ENCODE measurements around the gene AXIN2. TPM values are rescaled to one million over a fixed set of nuclear protein-coding genes. Genes with fewer than 3 reads are reported as not detected.
"Not testable (repeated sequence)": the region's sequence is repeated elsewhere in the genome, so short reads cannot be mapped to it uniquely, and the experiment has no call there.

Gene AXIN2
- polyA plus RNA-seq, 4 donors = 22.0 to 26.9 (median 24.4) TPM

- no peak for DNase-seq (ENCODE audit: low read depth in 4 of 4, low spot score in 2 of 4)
Measured at GRCh38 chr17:65487990-65488389, 73.5 kb downstream of the AXIN2 start.

- no peak for DNase-seq (ENCODE audit: low read depth in 4 of 4, low spot score in 2 of 4)
Measured at GRCh38 chr17:65487161-65487560, 74.3 kb downstream of the AXIN2 start.

DNA sequence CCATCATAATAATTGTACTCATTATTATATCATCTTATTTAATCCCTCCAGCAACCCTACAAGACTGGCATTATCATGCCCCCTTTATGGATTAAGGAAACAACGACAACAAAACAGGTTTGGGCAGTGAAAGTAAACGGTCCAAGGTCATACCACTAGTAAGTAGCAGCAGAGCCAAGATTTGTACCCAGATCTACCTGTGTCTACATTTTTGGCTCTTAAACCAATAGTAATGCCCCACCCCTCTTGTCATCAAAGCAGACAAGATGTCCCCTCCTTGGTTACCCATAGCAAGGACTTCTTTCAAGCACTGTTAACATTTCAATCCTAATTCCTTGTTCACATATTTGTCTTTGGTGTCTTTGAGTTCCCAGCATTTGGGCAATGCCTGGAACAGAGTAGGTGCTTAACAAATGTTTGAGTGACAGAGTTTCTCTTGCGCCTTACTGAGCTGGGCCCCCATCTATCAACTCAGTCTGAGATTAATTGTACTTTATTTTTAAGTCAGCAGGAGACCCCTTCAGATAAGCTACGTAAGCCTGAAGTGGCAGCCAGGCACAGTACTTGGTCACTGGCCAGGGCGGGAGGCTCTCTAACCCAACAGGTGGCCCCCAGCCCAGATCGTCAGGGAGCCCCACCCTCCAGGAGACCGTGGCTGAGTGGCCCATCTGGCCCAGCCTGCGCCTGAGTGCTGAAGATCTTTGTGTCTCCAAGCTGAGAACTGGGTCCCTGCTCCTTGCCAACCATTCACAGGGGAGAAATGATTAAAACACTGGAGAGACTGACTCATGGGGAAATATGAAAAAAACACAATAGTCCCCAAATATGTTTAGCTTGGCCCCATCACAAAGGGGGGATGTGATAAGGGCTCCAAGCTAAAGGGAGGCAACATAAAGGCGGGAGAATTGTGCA is 75.8 kb downstream of the AXIN2 start:
- no peak for DNase-seq (ENCODE audit: low read depth in 4 of 4, low spot score in 2 of 4)

DNA sequence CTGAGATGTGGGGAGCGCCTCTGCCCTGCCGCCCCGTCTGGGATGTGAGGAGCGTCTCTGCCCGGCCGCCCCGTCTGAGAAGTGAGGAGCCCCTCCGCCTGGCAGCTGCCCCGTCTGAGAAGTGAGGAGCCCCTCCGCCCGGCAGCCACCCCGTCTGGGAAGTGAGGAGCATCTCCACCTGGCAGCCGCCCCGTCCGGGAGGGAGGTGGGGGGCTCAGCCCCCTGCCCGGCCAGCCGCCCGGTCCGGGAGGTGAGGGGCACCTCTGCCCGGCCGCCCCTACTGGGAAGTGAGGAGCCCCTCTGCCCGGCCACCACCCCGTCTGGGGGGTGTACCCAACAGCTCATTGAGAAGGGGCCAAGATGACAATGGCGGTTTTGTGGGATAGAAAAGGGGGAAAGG is 77.0 kb downstream of the AXIN2 start:
- not testable (repeated sequence) for DNase-seq (ENCODE audit: low read depth in 4 of 4, low spot score in 2 of 4)

DNA sequence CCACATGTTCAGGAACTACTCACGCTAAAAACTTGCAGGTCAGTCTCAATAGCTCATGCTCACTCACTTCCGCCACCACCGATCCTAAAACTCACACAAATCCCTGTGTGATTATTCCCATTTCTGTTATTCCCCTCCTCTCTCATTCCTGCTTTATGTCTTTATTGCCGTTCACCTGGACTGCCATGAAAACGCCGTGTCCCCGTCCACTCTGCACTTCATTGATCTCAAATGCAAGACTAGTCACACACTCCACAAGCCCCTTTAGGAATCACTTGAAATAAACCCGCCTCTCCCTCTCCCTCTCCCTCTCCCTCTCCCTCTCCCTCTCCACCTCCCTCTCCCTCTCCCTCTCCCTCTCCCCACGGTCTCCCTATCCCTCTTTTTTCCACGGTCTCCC is 78.0 kb downstream of the AXIN2 start:
- no peak for DNase-seq (ENCODE audit: low read depth in 4 of 4, low spot score in 2 of 4)

DNA sequence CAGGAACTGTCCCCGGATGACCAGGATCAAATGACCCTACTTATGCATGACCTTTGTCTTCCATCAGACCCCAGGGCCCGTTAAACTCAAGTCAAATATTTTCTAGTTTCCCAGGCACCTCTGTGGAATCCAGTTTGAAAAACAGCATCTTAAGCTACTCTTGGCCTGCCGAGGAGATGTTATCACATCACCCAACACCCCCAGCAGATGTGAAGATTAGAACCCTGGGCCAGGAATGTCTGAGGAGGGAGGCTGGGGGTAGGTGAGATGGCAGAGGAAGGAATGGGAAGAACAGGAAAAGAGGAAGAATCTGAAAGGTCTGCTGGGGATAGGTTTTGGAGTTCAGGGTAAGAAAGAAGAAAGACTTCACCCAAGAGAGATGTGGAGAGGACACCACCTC is 79.2 kb downstream of the AXIN2 start:
- DNase-seq (ENCODE audit: low read depth in 4 of 4, low spot score in 2 of 4) = no peak

GRCh38 chr17:65479282-65479681 is 82.2 kb downstream of the AXIN2 start:
- no peak for DNase-seq (ENCODE audit: low read depth in 4 of 4, low spot score in 2 of 4)
